ENCODE results near the gene C6orf52. TPM values are rescaled to one million over a fixed set of nuclear protein-coding genes. Genes with fewer than 3 reads are reported as not detected.

Gene C6orf52
- total and polyA plus RNA-seq, 2 of the 13 experiments (the other 11 are each of a cell fraction or from before 2014, with no cell fraction given): 0.50 to 0.53 TPM

- ChIA-PET POLR2A (interaction anchor here (0.8 kb wide), 1 partner anchor 36 kb away, joined by 3 read pairs; the partner anchor contains the start of genes C6orf52 and PAK1IP1), CTCF (ENCODE audit: low intra/inter-chr PET ratio, low total read pairs) (no interaction called here)
- no peak for ATAC-seq
- Histone ChIP-seq H3K4me3 (replicated peaks in 1 of 3; ENCODE audit: insufficient read depth in 1 of 3, low read depth in 2 of 3, low read length in 3 of 3) (no peak overlapping the region), H3K79me2 (ENCODE audit: insufficient read depth, low read length) (no peaks in the 10 kb centered on the region), H3K27me3 (ENCODE audit: control insufficient read depth in 1 of 2, insufficient read depth in 2 of 2, low read length in 2 of 2) (peaks cover 0 to 12% of the 10 kb centered on the region in 2 experiments; a peak in 3 of 5 replicates), H2AFZ (ENCODE audit: low read length) (no peak overlapping the region), H3K27ac (ENCODE audit: extremely low read length, insufficient read depth, low read length) (no peak overlapping the region), H3K4me1 (ENCODE audit: insufficient read depth, low read length) (0 out of 2 replicates have a peak, but pooled peaks cover 6% of the 10 kb centered on the region), H3K9ac (ENCODE audit: insufficient read depth, low read depth, low read length) (no peak overlapping the region), H4K20me1 (ENCODE audit: insufficient read depth, low read length) (no peaks in the 10 kb centered on the region), H3K36me3 (replicated peaks in 1 of 2; ENCODE audit: control insufficient read depth in 1 of 2, insufficient read depth in 2 of 2, low read length in 2 of 2) (no peaks in the 10 kb centered on the region), H3K4me2 (ENCODE audit: low read depth, low read length) (no peak overlapping the region), H3K9me3 (ENCODE audit: low read length) (no peaks in the 10 kb centered on the region)
- TF ChIP-seq PAF1 (CRISPR knock-in tag; IDR thresholded peaks at IDR 0.05) (no peak), ZNF441 (CRISPR knock-in tag; IDR thresholded peaks at IDR 0.05; ENCODE audit: borderline replicate concordance) (no peak), NFYB (CRISPR knock-in tag; IDR thresholded peaks at IDR 0.05) (no peak), KAT8 (CRISPR knock-in tag; IDR thresholded peaks at IDR 0.05) (no peak), RBM39 (IDR thresholded peaks at IDR 0.05; ENCODE audit: low read depth, low read length, poor library complexity, severe bottlenecking) (no peak), ZNF180 (CRISPR knock-in tag; IDR thresholded peaks at IDR 0.05; ENCODE audit: borderline replicate concordance, low read depth) (no peak), ZNF644 (CRISPR knock-in tag; IDR thresholded peaks at IDR 0.05; ENCODE audit: low read depth) (no peak), ZNF782 (CRISPR knock-in tag; IDR thresholded peaks at IDR 0.05; ENCODE audit: borderline replicate concordance) (no peak), ZMAT3 (CRISPR knock-in tag; conservative IDR thresholded peaks at IDR 0.05) (no peak), ZBTB21 (CRISPR knock-in tag; IDR thresholded peaks at IDR 0.05) (no peak), IKZF1 (IDR thresholded peaks at IDR 0.05) (no peak), ATF7 (IDR thresholded peaks at IDR 0.05) (no peak), ATF7 (CRISPR knock-in tag; IDR thresholded peaks at IDR 0.05) (no peak), ZNF430 (CRISPR knock-in tag; IDR thresholded peaks at IDR 0.05) (no peak), BCL6 (CRISPR knock-in tag; IDR thresholded peaks at IDR 0.05) (no peak)
- TF ChIP-seq, protein P1, sequence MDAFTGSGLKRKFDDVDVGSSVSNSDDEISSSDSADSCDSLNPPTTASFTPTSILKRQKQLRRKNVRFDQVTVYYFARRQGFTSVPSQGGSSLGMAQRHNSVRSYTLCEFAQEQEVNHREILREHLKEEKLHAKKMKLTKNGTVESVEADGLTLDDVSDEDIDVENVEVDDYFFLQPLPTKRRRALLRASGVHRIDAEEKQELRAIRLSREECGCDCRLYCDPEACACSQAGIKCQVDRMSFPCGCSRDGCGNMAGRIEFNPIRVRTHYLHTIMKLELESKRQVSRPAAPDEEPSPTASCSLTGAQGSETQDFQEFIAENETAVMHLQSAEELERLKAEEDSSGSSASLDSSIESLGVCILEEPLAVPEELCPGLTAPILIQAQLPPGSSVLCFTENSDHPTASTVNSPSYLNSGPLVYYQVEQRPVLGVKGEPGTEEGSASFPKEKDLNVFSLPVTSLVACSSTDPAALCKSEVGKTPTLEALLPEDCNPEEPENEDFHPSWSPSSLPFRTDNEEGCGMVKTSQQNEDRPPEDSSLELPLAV (CRISPR knock-in tag; conservative IDR thresholded peaks at IDR 0.05; ENCODE audit: low read depth): no peak
- BruUV-seq (replicated peaks): no TSS peak
- no peak for FAIRE-seq
- DNase-seq (ENCODE audit: low spot score): no peak
- intact Hi-C loops (cut with micrococcal nuclease; ENCODE audit: unreplicated experiment): loop anchor here (5.0 kb wide), 1 partner anchor 1793 kb away; no protein-coding TSS in a partner anchor
- in situ Hi-C loops (cut with HindIII; ENCODE audit: extremely low pct_ligation_motif_present, low pct_unique_long_range_greater_than_20kb): no loop called here
- WGBS (ENCODE audit: low lambda C conversion rate): 69% methylated on average over 24 of the region's 24 CpGs
Measured at GRCh38 chr6:10658910-10659698, 35.3 kb downstream of the C6orf52 start.
